Rectal smooth muscle tissue (tissue), 1 donor: ENCODE measurements around the gene AHNAK.
A peak's percentile ranks its signal among the peaks of the same experiment; 100 is the strongest.

Source experiments
- H3K27ac ChIP-seq: one replicate; pipeline ENCODE4 v1.7.0; 2013; ENCODE audit warnings: low read depth, low read length, inconsistent platforms
- H3K27me3 ChIP-seq: one replicate; pipeline ENCODE4 v1.7.0; 2013; ENCODE audit warnings: low read length; ENCODE audit not compliant: control insufficient read depth, insufficient read depth
- H3K36me3 ChIP-seq: one replicate; pipeline ENCODE4 v1.7.0; 2013; ENCODE audit warnings: low read length; ENCODE audit not compliant: control insufficient read depth, insufficient read depth
- H3K4me1 ChIP-seq: one replicate; pipeline ENCODE4 v1.7.0; 2013; ENCODE audit warnings: low read length; ENCODE audit not compliant: control insufficient read depth, insufficient read depth
- H3K4me3 ChIP-seq: one replicate; pipeline ENCODE4 v1.7.0; 2013; ENCODE audit warnings: low read length
- H3K9ac ChIP-seq: one replicate; pipeline ENCODE4 v1.7.0; 2013; ENCODE audit warnings: low read length

AHNAK gene

DNA sequence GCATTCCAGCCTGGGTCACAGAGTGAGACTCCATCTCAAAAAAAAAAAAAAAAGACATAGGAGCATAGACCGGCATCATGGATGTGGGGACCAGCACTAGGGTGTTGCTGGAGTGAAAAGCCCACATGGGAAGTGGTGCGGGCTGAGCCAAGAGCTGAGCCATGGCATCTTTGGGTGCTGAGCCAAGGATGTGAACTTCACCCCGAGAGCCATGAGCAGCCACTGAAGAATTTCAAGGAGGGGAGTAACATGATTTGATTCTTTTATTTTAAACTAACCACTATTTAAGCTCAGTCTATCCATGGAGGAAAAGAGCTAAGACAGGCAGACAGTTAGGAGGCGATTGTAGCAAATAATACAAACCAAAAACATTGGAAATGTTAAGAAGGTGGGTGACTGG lies 57.4 kb downstream of the AHNAK start:
- Histone ChIP-seq H3K27ac (no peak overlapping the region), H3K27me3 (no peaks in the 10 kb centered on the region), H3K36me3 (no peaks in the 10 kb centered on the region), H3K4me1 (no peaks in the 10 kb centered on the region), H3K9ac (no peak overlapping the region), H3K4me3 (no peak overlapping the region)

DNA sequence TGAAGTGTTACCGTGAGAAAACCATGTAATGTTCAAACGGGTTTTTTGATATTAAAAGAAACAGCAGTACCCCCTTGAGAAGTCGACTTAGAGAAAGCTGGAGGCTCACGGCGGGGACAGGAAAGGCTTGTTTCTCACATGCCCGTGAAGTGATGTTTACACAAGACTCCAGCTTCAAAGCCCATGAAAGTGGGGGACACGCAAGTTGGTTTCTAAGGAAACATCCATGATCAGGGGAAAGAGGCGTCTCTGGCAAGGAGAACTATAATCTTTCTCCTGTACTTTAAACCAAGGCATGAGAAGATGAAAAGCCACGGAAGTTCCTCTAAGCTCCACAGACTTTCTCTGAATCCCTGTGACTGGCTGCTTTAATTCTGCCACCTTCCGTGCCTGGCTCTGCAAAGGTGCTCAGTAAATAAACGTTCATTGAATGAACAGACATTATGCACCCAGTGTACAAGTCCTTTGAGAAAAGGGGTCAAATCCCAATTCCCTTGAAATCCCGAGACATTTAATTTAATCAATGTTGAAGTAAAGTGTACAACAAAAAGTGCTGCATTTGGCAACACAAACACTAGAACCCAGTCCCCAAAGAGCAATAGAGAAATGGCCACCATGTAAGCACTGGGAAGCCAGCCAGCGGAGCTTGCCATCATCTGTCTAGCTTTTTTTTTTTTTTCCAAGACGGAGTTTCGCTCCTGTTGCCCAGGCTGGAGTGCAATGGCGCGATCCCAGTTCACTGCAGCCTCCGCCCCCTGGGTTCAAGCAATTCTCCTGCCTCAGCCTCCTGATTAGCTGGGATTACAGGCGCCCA lies 58.7 kb downstream of the AHNAK start:
- Histone ChIP-seq H3K4me3 (no peak overlapping the region), H3K27ac (no peak overlapping the region), H3K9ac (no peak overlapping the region), H3K36me3 (no peaks in the 10 kb centered on the region), H3K4me1 (no peaks in the 10 kb centered on the region), H3K27me3 (no peaks in the 10 kb centered on the region)

DNA sequence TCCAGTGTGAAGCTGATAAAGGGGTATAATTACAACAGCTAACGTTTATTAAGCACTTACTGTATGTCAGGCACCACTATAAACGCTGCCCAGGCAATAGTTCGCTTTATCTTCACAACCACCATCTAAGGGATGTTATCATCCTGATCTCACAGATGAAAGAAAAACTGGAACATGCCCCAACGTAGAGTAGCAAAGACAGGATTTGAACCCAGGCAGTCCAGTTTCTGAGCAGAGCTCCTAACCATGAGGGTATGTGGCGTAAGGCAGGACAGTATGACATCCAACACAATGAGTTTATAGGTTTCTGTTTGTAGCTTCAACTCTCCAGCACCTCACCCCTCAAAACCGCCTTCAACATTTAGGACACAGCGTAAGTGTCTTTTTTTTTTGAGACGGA lies 59.5 kb downstream of the AHNAK start:
- Histone ChIP-seq H3K4me1 (no peaks in the 10 kb centered on the region), H3K27me3 (no peaks in the 10 kb centered on the region), H3K27ac (no peak overlapping the region), H3K36me3 (no peaks in the 10 kb centered on the region), H3K9ac (no peak overlapping the region), H3K4me3 (no peak overlapping the region)

DNA sequence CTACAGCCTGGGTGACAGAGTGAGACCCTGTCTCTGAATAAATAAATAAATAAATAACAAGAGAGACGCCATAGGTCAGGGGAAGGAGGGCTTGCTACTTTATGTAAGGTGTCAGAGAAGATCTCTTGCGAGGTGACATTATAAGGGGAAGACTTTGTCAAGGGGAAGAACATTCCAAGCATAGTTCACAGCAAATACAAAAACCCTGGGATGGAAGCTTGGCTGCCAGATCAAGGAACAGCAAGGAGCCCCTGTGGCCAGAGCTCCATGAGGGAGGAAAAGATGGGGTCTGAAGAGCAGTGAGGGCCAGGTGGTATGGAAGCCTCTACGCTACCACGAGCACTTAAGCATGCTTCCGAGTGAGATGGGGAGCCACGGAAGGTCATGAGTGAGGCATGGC lies 62.3 kb downstream of the AHNAK start:
- no peaks in the 10 kb centered on the region for H3K27me3 ChIP-seq
- no peaks in the 10 kb centered on the region for H3K36me3 ChIP-seq
- no peak overlapping the region for H3K27ac ChIP-seq
- no peak overlapping the region for H3K4me3 ChIP-seq
- H3K9ac ChIP-seq: no peak overlapping the region
- peaks cover 8% of the 10 kb centered on the region for H3K4me1 ChIP-seq

DNA sequence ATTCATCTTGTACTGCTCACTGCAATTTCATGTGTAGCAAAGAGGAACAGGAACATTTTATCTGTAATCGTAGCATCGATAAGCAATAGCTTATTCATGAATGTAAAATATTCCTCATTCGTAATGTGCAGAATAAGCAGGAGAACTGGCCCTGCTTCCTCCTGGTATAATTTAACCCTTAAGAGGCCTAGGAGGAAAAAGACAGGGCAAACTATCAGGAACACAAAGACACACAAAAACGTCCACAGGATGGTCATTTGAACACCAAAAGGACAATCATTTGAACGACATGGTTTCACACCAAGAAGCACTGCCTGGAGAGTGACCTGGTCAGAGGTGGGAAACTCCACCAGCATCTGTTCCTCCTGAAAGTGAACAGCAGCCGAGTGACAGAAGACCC lies 63.9 kb downstream of the AHNAK start:
- H3K4me1 ChIP-seq: peaks cover 9% of the 10 kb centered on the region
- no peak overlapping the region for H3K27ac ChIP-seq
- no peak overlapping the region for H3K4me3 ChIP-seq
- H3K27me3 ChIP-seq: no peaks in the 10 kb centered on the region
- no peaks in the 10 kb centered on the region for H3K36me3 ChIP-seq
- no peak overlapping the region for H3K9ac ChIP-seq

DNA sequence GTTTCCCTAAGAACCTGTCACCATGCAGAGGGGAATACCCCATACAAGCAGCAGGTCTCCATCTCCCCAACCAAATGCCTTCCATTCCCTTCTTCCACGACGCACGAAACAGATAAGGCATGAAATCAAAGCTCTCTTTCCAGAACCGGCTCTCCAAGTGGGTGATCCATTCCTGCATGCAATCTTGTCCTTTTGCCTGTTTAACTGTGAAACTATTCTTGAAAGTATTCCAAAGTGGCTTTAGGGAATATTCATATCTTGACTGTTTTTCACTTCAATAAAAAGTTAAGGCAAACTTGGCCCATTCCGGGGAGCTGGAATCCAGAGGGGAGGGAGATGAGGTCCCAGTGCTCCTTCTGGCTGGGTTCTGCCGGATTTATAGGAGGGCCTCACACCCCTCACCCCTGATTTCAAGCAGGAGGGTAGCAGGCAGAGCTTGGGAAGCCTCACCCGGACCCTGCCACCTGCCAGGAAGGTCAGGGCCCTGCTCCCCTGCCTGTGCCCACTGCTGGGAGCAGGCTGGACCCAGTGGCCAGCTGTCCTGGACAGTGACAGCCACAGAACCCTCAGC lies 66.9 kb downstream of the AHNAK start:
- Histone ChIP-seq H3K27ac (peak overlapping the region; percentile 83), H3K4me1 (peaks cover 9% of the 10 kb centered on the region), H3K36me3 (no peaks in the 10 kb centered on the region), H3K4me3 (no peak overlapping the region), H3K9ac (no peak overlapping the region), H3K27me3 (no peaks in the 10 kb centered on the region)

DNA sequence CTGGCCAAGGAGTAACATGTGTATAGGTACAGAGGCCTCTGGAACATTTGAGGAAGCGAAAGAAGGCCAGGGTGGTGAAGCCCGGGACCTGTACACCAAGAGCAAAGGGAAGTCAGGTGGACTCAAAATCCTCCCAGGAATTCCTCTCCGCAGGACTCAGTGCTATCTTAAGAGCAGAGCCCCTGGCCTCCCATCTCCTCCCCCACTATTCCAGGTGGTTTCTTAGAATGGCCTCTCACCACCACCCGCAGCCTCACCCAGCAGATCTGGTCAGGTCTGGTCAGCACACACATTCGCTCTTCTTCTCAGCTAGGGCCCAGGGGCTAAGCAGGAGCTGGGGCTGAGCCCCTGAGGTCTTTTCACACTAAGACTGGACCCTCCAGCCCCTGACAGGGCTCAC lies 68.7 kb downstream of the AHNAK start:
- no peaks in the 10 kb centered on the region for H3K27me3 ChIP-seq
- no peaks in the 10 kb centered on the region for H3K36me3 ChIP-seq
- H3K9ac ChIP-seq: no peak overlapping the region
- peaks cover 9% of the 10 kb centered on the region for H3K4me1 ChIP-seq
- no peak overlapping the region for H3K27ac ChIP-seq
- no peak overlapping the region for H3K4me3 ChIP-seq

DNA sequence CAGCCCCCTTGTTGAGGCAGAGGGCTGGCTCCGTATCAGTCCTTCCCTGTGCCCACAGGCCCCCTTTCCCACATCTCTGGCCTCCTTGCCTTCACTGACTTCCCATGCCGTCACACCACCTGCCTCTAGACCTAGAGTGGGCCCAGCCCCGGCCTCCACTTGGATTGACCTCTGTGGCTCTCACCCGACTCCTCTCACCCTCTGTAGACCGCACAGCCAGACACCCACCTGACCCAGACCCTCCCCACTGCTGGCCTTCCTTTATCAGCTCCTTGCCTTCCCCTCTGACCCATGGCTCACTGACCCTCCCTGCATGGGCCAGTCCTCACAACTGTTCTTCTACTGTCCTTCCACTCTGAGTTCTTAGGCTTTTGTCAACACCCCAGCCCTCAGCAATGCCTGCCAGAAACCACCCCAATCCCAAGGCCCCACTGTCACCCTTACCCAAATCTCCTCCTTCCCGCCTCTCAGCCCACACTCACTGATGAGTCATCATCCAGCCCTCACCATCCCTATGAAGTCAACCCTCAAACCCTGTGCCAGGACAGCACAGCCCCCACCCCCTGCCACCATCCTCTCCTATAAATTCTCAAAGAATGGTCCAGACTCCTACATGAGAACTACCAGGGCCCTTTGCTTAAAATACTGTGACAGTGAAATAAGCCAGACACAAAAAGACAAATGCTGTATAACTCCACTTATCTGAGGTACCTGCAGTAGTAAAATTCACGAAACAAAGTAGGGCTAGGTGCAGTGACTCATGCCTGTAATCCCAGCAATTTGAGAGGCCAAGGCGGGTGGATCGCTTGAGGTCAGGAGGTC lies 74.3 kb downstream of the AHNAK start:
- H3K9ac ChIP-seq: no peak overlapping the region
- H3K27ac ChIP-seq: peak overlapping the region; percentile 78
- H3K36me3 ChIP-seq: no peaks in the 10 kb centered on the region
- no peaks in the 10 kb centered on the region for H3K27me3 ChIP-seq
- H3K4me1 ChIP-seq: peaks cover 8% of the 10 kb centered on the region
- H3K4me3 ChIP-seq: no peak overlapping the region

GRCh38 chr11:62471603-62472002 lies 75.0 kb downstream of the AHNAK start:
- H3K27ac ChIP-seq: peak overlapping the region; percentile 78
- peaks cover 8% of the 10 kb centered on the region for H3K4me1 ChIP-seq
- H3K36me3 ChIP-seq: no peaks in the 10 kb centered on the region
- no peak overlapping the region for H3K4me3 ChIP-seq
- no peak overlapping the region for H3K9ac ChIP-seq
- no peaks in the 10 kb centered on the region for H3K27me3 ChIP-seq

DNA sequence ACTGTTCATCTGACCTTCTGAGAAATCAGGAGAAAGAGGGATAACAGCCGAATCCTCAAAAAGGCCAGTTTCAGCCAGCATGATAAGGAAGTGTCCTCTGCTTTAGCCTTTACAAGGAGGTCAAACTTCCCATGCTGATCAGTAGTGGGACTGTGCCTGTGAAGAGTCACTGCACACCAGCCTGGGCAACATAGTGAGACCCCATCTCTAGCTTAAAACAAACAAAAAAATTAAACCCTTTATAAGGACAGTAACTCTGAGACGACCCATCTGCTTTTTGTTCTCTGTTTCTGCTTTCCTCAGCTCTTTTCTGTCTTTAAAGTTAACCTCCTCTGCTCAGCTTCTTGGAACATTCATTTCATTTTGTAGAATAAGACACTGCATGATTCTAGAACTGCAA lies 78.0 kb downstream of the AHNAK start:
- Histone ChIP-seq H3K27ac (no peak overlapping the region), H3K27me3 (no peaks in the 10 kb centered on the region), H3K36me3 (no peaks in the 10 kb centered on the region), H3K4me1 (peaks cover 8% of the 10 kb centered on the region), H3K4me3 (no peak overlapping the region), H3K9ac (no peak overlapping the region)

DNA sequence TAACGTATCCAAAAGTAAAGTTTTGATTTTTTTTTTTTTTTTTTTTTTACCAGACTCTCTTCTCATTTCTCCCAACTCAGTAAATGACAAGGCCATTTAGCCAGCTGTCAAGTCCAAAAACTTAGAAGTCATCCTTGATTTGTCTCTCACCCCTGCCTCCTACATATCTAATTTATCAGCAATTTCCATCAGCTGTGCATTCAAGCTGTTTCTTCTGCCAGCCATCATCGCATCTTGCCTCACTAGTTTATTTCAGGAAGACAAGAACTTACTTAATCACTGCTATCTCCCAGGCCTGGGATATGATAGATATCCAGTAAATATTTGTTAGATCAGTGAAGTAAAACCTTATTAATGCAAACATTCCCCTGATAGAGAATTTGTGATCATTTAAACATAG lies 80.2 kb downstream of the AHNAK start:
- Histone ChIP-seq H3K4me3 (no peak overlapping the region), H3K4me1 (peaks cover 7% of the 10 kb centered on the region), H3K36me3 (no peaks in the 10 kb centered on the region), H3K27ac (no peak overlapping the region), H3K9ac (no peak overlapping the region), H3K27me3 (no peaks in the 10 kb centered on the region)

DNA sequence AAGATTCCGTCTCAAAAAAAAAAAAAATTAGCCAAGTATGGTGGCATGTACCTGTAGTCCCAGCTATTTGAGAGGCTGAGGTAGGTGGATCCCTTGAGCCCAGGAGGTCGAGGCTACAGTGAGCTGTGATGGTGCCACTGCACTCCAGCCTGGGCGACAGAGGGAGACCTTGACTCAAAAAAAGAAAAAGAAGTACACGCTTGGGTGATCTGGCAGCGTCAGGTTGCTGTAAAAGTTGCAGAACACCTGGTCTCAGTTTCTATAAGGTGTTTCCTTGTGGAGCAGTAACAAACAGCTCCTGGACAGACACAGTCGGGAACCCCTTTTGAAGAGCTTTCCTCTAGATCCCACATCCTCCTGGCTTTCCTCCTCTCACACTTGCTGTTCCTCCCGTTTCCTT lies 82.0 kb downstream of the AHNAK start:
- no peak overlapping the region for H3K9ac ChIP-seq
- H3K27ac ChIP-seq: no peak overlapping the region
- H3K4me1 ChIP-seq: peaks cover 7% of the 10 kb centered on the region
- H3K4me3 ChIP-seq: no peak overlapping the region
- H3K36me3 ChIP-seq: no peaks in the 10 kb centered on the region
- no peaks in the 10 kb centered on the region for H3K27me3 ChIP-seq
